ENCODE results near the gene NAV2. TPM values are rescaled to one million over a fixed set of nuclear protein-coding genes. Genes with fewer than 3 reads are reported as not detected.
A peak's percentile ranks its signal among the peaks of the same experiment; 100 is the strongest.
"Not testable (repeated sequence)": the region's sequence is repeated elsewhere in the genome, so short reads cannot be mapped to it uniquely, and the experiment has no call there.

Gene NAV2
- total RNA-seq, 1 donor from 2014 or later = 10.5 TPM

DNA sequence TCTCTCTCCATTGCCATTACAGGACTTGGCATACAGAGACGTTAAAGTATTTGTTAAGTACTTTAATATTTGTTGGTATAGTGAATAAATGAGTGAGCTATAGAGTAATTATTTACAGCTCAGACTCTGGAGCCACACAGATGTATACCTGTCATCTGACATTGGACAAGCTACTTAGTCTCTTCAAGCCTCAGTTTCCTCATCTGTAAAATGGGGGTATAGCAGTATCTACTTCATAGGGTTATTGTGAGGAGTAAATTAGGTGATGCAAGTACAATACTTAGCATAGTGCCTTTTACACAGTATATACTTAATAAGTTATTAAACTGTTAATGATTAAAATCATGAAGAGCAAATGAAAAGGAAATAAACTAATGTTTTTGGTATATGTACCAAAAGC, 203.2 kb downstream of the NAV2 start:
- intact Hi-C loops (cut with DNase I) = no loop called here
- no peak for ATAC-seq (ENCODE audit: poor library complexity)
- DNase-seq = no peak

DNA sequence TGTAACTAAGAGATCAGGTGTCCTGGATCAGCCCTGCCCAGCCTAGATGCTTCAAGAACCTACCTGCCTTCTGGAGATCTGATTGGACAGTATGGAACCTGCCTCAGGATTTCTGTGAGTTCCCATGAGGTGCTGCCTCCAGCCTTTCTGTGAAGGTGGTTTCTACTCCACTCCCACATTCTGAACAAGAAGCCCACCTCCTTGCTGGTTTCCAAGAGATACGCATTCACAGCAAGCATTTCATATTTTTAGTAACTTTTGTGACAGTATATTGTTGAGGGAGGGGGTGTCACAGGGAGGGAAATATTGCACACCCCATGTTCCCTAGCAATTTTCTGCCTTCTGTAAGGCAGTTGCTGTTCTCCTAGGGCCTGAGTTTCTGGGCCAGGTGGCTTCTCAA, 204.4 kb downstream of the NAV2 start:
- intact Hi-C loops (cut with DNase I) = no loop called here
- no peak for DNase-seq
- ATAC-seq (ENCODE audit: poor library complexity) = no peak

GRCh38 chr11:19918302-19919049, 205.8 kb downstream of the NAV2 start:
- DNase-seq = no peak
- intact Hi-C loops (cut with DNase I) = no loop called here
- ATAC-seq (ENCODE audit: poor library complexity) = no peak

DNA sequence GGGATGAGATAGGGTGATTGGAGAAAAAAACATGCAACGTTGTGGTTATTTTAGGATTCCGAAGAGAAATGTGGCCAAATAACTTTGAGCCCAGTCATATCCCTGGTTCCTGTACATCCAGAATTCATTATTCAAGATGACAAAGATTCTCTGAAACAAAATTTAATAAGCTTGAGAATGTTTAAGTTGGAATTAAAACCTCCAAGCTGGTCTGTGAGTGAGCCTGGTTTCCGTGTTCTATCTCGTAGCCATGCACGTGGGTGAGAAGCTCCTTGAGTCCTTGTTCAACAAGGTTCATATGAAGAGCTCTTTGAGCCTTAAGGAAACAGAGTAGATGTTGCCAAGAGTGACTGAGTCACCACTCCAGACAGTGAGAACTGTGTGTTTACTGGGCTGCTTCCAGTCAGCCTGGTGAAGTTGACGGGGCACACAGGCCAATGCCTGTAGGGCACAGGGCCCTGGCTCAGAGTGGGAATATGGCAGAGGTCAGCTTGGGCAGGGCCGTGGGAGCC, 206.5 kb downstream of the NAV2 start:
- ATAC-seq (ENCODE audit: poor library complexity) = peak; percentile 89
- DNase-seq = peak; percentile 58
- intact Hi-C loops (cut with DNase I) = no loop called here

DNA sequence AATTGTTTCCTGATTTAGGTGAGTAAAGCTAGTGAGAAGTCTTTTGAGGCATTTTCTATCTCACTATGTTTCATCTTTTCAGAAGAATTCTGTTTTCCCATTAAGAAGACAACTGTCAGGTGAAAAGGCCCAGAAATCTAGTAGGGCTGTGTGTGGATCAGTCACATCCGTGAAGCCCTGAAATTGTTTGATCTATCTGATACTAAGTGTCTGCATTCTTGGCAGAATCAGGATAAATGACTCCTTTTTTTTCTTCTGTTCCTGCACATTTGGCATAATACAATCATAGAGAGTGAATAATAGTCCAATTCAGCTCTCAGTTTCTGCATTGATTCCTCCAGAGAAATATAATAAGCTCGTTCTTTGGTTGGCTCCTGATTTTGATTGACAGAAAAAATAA, 208.3 kb downstream of the NAV2 start:
- DNase-seq = no peak
- no peak for ATAC-seq (ENCODE audit: poor library complexity)
- intact Hi-C loops (cut with DNase I) = no loop called here

DNA sequence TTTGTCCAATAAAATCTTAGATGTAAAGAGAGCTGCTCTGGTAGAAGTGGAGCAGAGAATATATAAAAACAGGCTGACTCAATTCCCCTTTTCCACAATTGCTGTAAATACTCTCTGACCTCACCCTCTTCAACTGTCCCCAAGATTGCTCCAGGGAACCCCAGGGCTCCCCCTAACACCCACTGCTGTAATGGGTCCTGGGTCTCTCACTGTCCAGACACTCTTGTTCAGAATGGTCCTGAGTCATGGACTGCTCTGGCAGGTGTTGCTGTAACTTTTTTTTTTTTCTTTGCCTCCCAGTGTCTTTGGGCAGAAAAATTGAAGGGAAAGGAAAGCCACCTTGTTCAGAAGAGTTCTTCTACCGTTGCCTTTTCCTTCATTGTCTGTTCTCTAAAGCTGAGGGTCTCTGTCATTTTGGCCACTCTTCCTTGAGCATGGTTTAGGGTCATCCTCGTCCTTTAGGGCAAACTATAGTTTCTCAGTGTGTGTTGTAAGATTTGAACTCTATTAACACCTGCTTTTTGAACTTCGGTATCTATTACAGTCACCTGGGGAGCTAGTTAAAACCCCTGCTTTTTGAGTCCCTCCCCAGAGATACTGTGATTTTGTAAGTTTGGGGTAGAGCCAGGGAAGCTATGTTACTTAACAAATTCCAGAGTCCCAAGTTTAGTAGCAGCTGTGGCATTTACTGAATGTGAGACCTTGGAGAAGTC, 209.5 kb downstream of the NAV2 start:
- no peak for DNase-seq
- no peak for ATAC-seq (ENCODE audit: poor library complexity)
- intact Hi-C loops (cut with DNase I) = no loop called here

GRCh38 chr11:19922689-19923035, 210.0 kb downstream of the NAV2 start:
- no peak for ATAC-seq (ENCODE audit: poor library complexity)
- DNase-seq = no peak
- intact Hi-C loops (cut with DNase I) = no loop called here

DNA sequence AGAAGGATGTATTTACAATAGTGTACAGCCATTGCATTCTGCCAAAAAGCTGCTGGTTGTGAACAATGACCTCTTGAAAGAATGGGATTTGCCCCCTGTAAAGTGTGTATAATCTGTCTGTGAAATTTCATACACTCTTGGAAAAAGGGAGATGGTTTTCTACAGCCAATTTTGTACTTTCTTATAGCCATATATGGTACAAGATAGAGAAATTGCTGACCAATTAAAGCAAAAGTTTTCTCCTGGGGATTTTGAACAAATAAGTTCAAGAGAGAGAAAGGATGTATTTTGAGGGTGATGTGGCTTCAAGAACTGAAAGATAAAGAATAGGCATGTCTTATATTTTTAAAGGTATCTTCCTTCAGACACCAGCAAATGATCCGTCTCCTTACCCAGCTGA, 211.0 kb downstream of the NAV2 start:
- intact Hi-C loops (cut with DNase I) = no loop called here
- no peak for ATAC-seq (ENCODE audit: poor library complexity)

DNA sequence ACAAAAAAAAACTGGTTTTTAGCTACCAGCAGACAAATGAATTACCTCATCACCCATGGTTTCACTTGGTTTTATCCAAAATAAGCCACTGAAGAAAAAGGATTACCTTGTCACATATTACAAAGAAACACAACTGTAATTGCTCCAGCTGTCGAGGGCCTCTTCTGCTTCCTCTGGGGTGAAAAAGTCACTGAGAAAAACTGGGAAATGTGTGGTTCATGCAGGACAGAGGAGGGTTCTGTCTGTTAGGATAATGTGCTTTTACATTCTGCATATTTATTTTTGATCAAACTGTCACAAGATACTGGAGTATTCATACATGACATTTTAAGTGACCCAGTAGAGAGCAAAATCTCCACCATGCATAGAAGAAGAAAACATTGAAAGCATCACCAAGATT, 211.7 kb downstream of the NAV2 start:
- ATAC-seq (ENCODE audit: poor library complexity) (no peak), DNase-seq (no peak)
- intact Hi-C loops (cut with DNase I) = no loop called here

More for the DNA sequence above, 211.0 kb downstream of the NAV2 start:
- no peak for DNase-seq

DNA sequence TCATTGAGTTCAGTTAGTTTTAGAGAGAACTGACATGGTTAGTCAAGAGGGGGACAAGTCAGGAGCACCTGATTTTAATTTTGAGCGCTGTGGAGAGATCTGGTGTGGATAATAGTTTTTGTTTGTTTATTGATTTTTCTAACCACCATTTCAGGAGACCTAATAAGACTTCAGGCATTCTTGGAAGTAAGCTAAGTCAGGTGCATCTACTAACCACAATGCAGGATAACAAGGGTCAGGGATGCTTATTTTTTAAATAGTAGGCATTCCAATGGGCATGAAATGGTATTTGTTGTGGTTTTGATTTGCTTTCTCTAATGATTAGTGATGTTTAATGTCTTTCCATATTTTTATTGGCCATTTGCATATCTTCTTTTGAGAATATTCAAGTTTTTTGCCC, 212.1 kb downstream of the NAV2 start:
- ATAC-seq (ENCODE audit: poor library complexity) = no peak
- intact Hi-C loops (cut with DNase I) = no loop called here

DNA sequence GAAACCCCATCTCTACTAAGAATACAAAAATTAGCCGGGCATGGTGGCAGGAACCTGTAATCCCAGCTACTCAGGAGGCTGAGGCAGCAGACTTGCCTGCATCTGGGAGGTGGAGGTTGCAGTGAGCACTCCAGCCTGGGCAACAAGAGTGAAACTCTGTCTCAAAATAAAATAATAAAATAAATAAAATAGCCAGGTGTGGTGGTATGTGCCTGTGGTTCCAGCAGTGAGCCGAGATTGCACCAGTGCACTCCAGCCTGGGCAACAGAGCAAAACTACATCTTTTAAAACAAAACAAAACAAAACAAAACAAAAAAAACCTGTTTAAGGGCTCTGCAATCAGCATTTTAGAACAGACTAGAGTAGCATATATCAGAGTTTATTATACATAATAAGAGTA, 214.8 kb downstream of the NAV2 start:
- ATAC-seq (ENCODE audit: poor library complexity); intact Hi-C loops (cut with DNase I); DNase-seq: not testable (repeated sequence)

More for the DNA sequence above, 212.1 kb downstream of the NAV2 start:
- DNase-seq = no peak

DNA sequence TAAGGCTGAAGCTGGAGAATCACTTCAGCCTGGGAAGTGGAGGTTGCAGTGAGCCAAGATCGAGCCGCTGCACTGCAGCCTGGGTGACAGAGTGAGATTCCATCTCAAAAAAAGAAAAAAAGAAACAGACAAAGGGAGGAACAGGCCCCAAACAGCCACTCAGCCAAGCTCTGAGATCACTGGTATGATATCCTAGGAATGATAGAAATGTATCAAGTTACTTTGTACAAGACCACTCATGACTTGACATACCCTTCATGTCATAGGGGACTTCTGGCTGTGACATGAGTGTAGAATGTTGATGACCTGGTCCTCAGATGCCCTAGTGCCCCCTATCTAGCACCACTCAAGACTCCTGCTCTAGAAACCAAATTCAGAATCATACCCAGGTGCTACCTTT, 216.5 kb downstream of the NAV2 start:
- intact Hi-C loops (cut with DNase I) = no loop called here
- no peak for DNase-seq
- no peak for ATAC-seq (ENCODE audit: poor library complexity)

- ATAC-seq (ENCODE audit: poor library complexity) (no peak), DNase-seq (no peak)
- intact Hi-C loops (cut with DNase I) = no loop called here
These were observed 217.0 kb downstream of the NAV2 start for GRCh38 chr11:19929655-19930054.

- peak; percentile 47 for ATAC-seq (ENCODE audit: poor library complexity)
- DNase-seq = no peak
- intact Hi-C loops (cut with DNase I) = no loop called here
These were observed 218.6 kb downstream of the NAV2 start for GRCh38 chr11:19931141-19931770.

GRCh38 chr11:19931771-19932369, 219.2 kb downstream of the NAV2 start:
- peak; percentile 20 for ATAC-seq (ENCODE audit: poor library complexity)
- intact Hi-C loops (cut with DNase I) = no loop called here
- DNase-seq = no peak

DNA sequence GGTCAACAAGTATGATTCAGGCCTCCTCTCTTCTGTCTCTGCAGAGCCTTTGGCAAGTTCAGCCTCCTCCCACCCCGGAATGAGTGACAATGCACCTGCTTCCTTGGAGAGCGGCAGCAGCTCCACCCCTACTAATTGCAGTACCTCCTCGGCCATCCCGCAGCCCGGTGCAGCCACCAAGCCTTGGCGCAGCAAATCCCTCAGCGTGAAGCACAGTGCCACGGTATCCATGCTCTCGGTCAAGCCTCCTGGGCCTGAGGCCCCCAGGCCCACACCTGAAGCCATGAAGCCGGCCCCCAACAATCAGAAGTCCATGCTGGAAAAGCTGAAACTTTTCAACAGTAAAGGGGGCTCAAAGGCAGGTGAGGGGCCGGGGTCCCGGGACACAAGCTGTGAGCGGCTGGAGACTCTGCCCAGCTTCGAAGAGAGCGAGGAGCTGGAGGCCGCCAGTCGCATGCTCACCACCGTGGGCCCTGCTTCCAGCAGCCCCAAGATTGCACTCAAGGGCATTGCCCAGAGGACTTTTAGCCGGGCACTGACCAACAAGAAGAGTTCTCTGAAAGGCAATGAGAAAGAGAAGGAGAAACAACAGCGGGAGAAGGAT, 220.6 kb downstream of the NAV2 start:
- DNase-seq (no peak), ATAC-seq (ENCODE audit: poor library complexity) (no peak)
- intact Hi-C loops (cut with DNase I) = no loop called here

DNA sequence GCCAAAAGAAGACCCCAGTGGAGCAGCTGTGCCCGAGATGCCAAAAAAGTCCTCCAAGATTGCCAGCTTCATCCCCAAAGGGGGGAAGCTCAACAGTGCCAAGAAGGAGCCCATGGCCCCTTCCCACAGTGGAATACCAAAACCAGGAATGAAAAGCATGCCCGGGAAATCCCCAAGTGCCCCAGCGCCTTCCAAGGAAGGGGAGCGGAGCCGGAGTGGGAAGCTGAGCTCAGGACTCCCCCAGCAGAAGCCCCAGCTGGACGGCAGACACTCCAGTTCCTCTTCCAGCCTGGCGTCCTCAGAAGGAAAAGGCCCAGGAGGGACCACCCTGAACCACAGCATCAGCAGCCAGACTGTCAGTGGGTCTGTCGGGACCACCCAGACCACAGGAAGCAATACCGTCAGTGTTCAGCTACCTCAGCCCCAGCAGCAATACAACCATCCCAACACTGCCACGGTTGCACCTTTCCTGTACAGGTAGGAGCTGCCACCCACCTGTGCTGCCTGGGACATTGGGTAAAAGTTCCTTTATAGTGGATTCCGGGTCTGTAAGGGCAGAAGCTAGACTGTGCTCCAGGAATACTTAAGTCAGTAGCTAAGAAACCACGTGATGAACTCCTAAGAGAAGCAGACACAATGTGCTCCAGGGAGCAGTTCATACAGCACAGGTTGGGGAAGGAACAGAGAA, 221.3 kb downstream of the NAV2 start:
- DNase-seq (no peak), ATAC-seq (ENCODE audit: poor library complexity) (no peak)
- intact Hi-C loops (cut with DNase I) = no loop called here

- ATAC-seq (ENCODE audit: poor library complexity) (no peak), DNase-seq (no peak)
- intact Hi-C loops (cut with DNase I) = loop anchor here (5.0 kb wide), 1 partner anchor 192 kb away; no protein-coding TSS in a partner anchor
These were observed 222.2 kb downstream of the NAV2 start for GRCh38 chr11:19934828-19935259.

All from Right ventricle myocardium superior (tissue), 1 donor.